ENCODE results near the gene KRT72.

DNA sequence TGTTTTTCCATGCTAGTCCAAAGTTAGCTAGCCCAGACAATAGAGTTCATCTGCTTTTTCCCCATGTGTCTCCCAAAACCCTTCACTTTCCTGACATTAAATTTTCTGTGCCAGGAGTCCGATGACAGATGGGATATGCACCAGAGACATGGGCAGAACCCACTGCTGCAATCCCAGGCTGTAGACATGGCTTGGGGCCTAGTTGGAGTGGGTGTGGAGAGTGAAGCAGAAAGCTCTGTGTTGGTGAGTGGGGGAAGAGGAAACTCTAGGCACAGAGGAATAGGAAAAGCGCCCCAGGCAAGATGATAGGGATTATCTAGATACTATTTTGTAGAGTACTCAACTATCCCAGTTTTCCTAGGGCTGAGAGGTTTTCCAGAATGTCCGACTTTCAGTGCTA lies 22.8 kb downstream of the KRT72 start:
- TF ChIP-seq, protein P1, sequence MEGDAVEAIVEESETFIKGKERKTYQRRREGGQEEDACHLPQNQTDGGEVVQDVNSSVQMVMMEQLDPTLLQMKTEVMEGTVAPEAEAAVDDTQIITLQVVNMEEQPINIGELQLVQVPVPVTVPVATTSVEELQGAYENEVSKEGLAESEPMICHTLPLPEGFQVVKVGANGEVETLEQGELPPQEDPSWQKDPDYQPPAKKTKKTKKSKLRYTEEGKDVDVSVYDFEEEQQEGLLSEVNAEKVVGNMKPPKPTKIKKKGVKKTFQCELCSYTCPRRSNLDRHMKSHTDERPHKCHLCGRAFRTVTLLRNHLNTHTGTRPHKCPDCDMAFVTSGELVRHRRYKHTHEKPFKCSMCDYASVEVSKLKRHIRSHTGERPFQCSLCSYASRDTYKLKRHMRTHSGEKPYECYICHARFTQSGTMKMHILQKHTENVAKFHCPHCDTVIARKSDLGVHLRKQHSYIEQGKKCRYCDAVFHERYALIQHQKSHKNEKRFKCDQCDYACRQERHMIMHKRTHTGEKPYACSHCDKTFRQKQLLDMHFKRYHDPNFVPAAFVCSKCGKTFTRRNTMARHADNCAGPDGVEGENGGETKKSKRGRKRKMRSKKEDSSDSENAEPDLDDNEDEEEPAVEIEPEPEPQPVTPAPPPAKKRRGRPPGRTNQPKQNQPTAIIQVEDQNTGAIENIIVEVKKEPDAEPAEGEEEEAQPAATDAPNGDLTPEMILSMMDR (IDR thresholded peaks at IDR 0.05; ENCODE audit: low read length): no peak
- TF ChIP-seq EZH2 (IDR thresholded peaks at IDR 0.05; ENCODE audit: borderline replicate concordance, low read length): no peak
